HL-60/S4 (cell line): ENCODE results near the gene FKBP8.

Experiments
- in situ Hi-C: fragments of 300-500 bp; cut with MboI; formaldehyde crosslinking; loops from 2 replicates; pipeline ENCODE4 v1.14.3; 2022; ENCODE audit warnings: low sequenced_read_pairs

Gene FKBP8

GRCh38 chr19:18487576-18488402 is 55.6 kb downstream of the FKBP8 start:
- in situ Hi-C loops, result no loop called here

GRCh38 chr19:18486746-18487145 is 56.6 kb downstream of the FKBP8 start:
- in situ Hi-C loops, result no loop called here

- in situ Hi-C loops, result no loop called here
Measured at GRCh38 chr19:18484992-18485391, 58.4 kb downstream of the FKBP8 start.

- in situ Hi-C loops, result no loop called here
Measured at GRCh38 chr19:18483119-18483890, 60.1 kb downstream of the FKBP8 start.
